Stimulated activated CD8-positive, alpha-beta memory T cell treated with anti-CD3 and anti-CD28 coated beads, Interleukin-7, amount 100 ng/mL, for 24 hours (primary cell): Measurements from ENCODE around the gene SEL1L2.
"Not testable (repeated sequence)": the region's sequence is repeated elsewhere in the genome, so short reads cannot be mapped to it uniquely, and the experiment has no call there.

Experiments
- DNase-seq: peaks from one replicate; pipeline ENCODE4 v3.0.0-alpha.2; 2020; ENCODE audit warnings: low read depth

SEL1L2 gene

GRCh38 chr20:13990465-13990864 lies at the start of gene SEL1L2:
SEL1L2 (minus strand) TSS chr20:13990614; CDS start chr20:13990534, 80 bp downstream.
- DNase-seq, result no peak

GRCh38 chr20:14036567-14036966 lies 46.2 kb upstream of the SEL1L2 start:
- no peak for DNase-seq

- DNase-seq, result no peak
Measured at GRCh38 chr20:14033310-14033709, 42.9 kb upstream of the SEL1L2 start.

GRCh38 chr20:14030991-14031390 lies 40.6 kb upstream of the SEL1L2 start:
- DNase-seq, result no peak

- no peak for DNase-seq
Measured at GRCh38 chr20:14012671-14013070, 22.3 kb upstream of the SEL1L2 start.

- no peak for DNase-seq
Measured at GRCh38 chr20:14009208-14009607, 18.8 kb upstream of the SEL1L2 start.

- no peak for DNase-seq
Measured at GRCh38 chr20:14005996-14006395, 15.6 kb upstream of the SEL1L2 start.

GRCh38 chr20:14000917-14001316 lies 10.5 kb upstream of the SEL1L2 start:
- DNase-seq, result no peak

- DNase-seq, result no peak
Measured at GRCh38 chr20:13996265-13996664, 5.9 kb upstream of the SEL1L2 start.

- DNase-seq, result no peak
Measured at GRCh38 chr20:13995841-13996240, 5.4 kb upstream of the SEL1L2 start.

GRCh38 chr20:13995086-13995665 lies 4.8 kb upstream of the SEL1L2 start, which contains the start of gene MACROD2:
MACROD2 (plus strand) TSS chr20:13995516.
- peak; percentile 4 for DNase-seq

- not testable (repeated sequence) for DNase-seq
Measured at GRCh38 chr20:13991955-13992354, 1.5 kb upstream of the SEL1L2 start.

GRCh38 chr20:13991311-13991710 lies 897 bp upstream of the SEL1L2 start:
- no peak for DNase-seq

- DNase-seq, result no peak
Measured at GRCh38 chr20:13984211-13984610, 6.2 kb downstream of the SEL1L2 start.

- DNase-seq, result no peak
Measured at GRCh38 chr20:13960525-13960924, 29.9 kb downstream of the SEL1L2 start.

- DNase-seq, result no peak
Measured at GRCh38 chr20:13960119-13960518, 30.3 kb downstream of the SEL1L2 start.

- no peak for DNase-seq
Measured at GRCh38 chr20:13953227-13953626, 37.2 kb downstream of the SEL1L2 start.

- DNase-seq, result no peak
Measured at GRCh38 chr20:13947719-13948118, 42.7 kb downstream of the SEL1L2 start.

GRCh38 chr20:13941031-13941430 lies 49.4 kb downstream of the SEL1L2 start:
- DNase-seq, result no peak

- DNase-seq, result no peak
Measured at GRCh38 chr20:13936781-13937576, 53.4 kb downstream of the SEL1L2 start.

- DNase-seq, result no peak
Measured at GRCh38 chr20:13934992-13935894, 55.2 kb downstream of the SEL1L2 start.

- DNase-seq, result no peak
Measured at GRCh38 chr20:13930281-13930680, 60.1 kb downstream of the SEL1L2 start.

- DNase-seq, result no peak
Measured at GRCh38 chr20:13929836-13930235, 60.6 kb downstream of the SEL1L2 start.
